Loucy (cell line): ENCODE results near the gene LRRTM4.

ENCODE experiments used
- H2AFZ ChIP-seq: fragments of 200-600 bp; sonication (generic); 2 replicates; pipeline ENCODE4 v1.6.0; 2016; ENCODE audit warnings: antibody characterized with exemption, mild to moderate bottlenecking, low read length, moderate library complexity
- H3F3A ChIP-seq: fragments of 200-600 bp; 2 replicates; pipeline ENCODE4 v1.6.0; 2016; ENCODE audit warnings: antibody characterized with exemption, low read depth, mild to moderate bottlenecking
- H3K27me3 ChIP-seq: fragments of 200-600 bp; sonication (generic); 2 replicates; pipeline ENCODE4 v1.6.1; 2014; ENCODE audit warnings: low read length, mild to moderate bottlenecking; ENCODE audit not compliant: insufficient read depth, poor library complexity, severe bottlenecking
- H3K36me3 ChIP-seq: fragments of 200-600 bp; sonication (generic); 2 replicates; pipeline ENCODE4 v1.6.1; 2016; ENCODE audit warnings: low read length; ENCODE audit not compliant: insufficient read depth
- H3K4me1 ChIP-seq: fragments of 200-600 bp; sonication (generic); 2 replicates; pipeline ENCODE4 v1.5.1; 2014; ENCODE audit warnings: low read length, mild to moderate bottlenecking; ENCODE audit not compliant: insufficient read depth, poor library complexity, severe bottlenecking
- H3K4me2 ChIP-seq: fragments of 200-600 bp; sonication (generic); 2 replicates; pipeline ENCODE4 v1.6.0; 2014; ENCODE audit warnings: antibody characterized with exemption, low read length, low read depth, mild to moderate bottlenecking; ENCODE audit not compliant: poor library complexity, severe bottlenecking
- H3K4me3 ChIP-seq: fragments of 200-600 bp; sonication (generic); 2 replicates; pipeline ENCODE4 v1.5.1; 2014; ENCODE audit warnings: low read length, mild to moderate bottlenecking, mixed read lengths; ENCODE audit not compliant: poor library complexity, severe bottlenecking
- H3K79me2 ChIP-seq: fragments of 200-600 bp; sonication (generic); 2 replicates; pipeline ENCODE4 v1.6.1; 2014; ENCODE audit warnings: low read length; ENCODE audit not compliant: insufficient read depth
- H3K9ac ChIP-seq: fragments of 200-600 bp; sonication (generic); 2 replicates; pipeline ENCODE4 v1.6.0; 2014; ENCODE audit warnings: mild to moderate bottlenecking, low read depth, low read length, moderate library complexity; ENCODE audit not compliant: poor library complexity, severe bottlenecking
- H3K9me2 ChIP-seq: fragments of 200-600 bp; sonication (generic); replicated peaks from 2 replicates; pipeline ENCODE4 v1.6.1; 2016; ENCODE audit warnings: low read depth, low read length, mixed read lengths
- H3K9me3 ChIP-seq: fragments of 200-600 bp; sonication (generic); 2 replicates; pipeline ENCODE4 v1.6.1; 2014; ENCODE audit warnings: mild to moderate bottlenecking, antibody characterized with exemption, low read length, low read depth; ENCODE audit not compliant: insufficient read depth
- H4K20me1 ChIP-seq: fragments of 200-600 bp; sonication (generic); 2 replicates; pipeline ENCODE4 v1.6.0; 2014; ENCODE audit warnings: antibody characterized with exemption, low read length, mild to moderate bottlenecking; ENCODE audit not compliant: insufficient read depth, poor library complexity, severe bottlenecking
- CTCF ChIP-seq: fragments of 200-600 bp; sonication (generic); conservative IDR thresholded peaks from 2 replicates; pipeline ENCODE4 v1.5.1; 2014; ENCODE audit warnings: mild to moderate bottlenecking, antibody characterized with exemption, low read length
- EZH2phosphoT487 ChIP-seq: fragments of 200-600 bp; IDR thresholded peaks from 2 replicates; pipeline ENCODE4 v1.6.1; 2018; ENCODE audit warnings: antibody characterized with exemption, mild to moderate bottlenecking, moderate library complexity, borderline replicate concordance

The LRRTM4 gene

GRCh38 chr2:77119333-77119732 is 402.8 kb downstream of the LRRTM4 start:
- no peaks in the 10 kb centered on the region for H3K4me1 ChIP-seq
- no peaks in the 10 kb centered on the region for H4K20me1 ChIP-seq
- no peaks in the 10 kb centered on the region for H3F3A ChIP-seq
- no peak overlapping the region for H3K4me2 ChIP-seq
- no peak overlapping the region for H3K4me3 ChIP-seq
- no peaks in the 10 kb centered on the region for H3K9me3 ChIP-seq
- no peaks in the 10 kb centered on the region for H3K9me2 ChIP-seq
- H3K79me2 ChIP-seq = no peaks in the 10 kb centered on the region
- H2AFZ ChIP-seq = no peak overlapping the region
- H3K36me3 ChIP-seq = no peaks in the 10 kb centered on the region
- H3K27me3 ChIP-seq = no peaks in the 10 kb centered on the region
- H3K9ac ChIP-seq = no peak overlapping the region
- no peak for TF ChIP-seq CTCF
- no peak for TF ChIP-seq EZH2phosphoT487

- no peaks in the 10 kb centered on the region for H4K20me1 ChIP-seq
- no peaks in the 10 kb centered on the region for H3K36me3 ChIP-seq
- H3K79me2 ChIP-seq = no peaks in the 10 kb centered on the region
- no peaks in the 10 kb centered on the region for H3K9me2 ChIP-seq
- no peaks in the 10 kb centered on the region for H3K9me3 ChIP-seq
- no peaks in the 10 kb centered on the region for H3K27me3 ChIP-seq
- TF ChIP-seq EZH2phosphoT487 (no peak), CTCF (no peak)
- no peaks in the 10 kb centered on the region for H3K4me1 ChIP-seq
- no peak overlapping the region for H3K9ac ChIP-seq
- no peak overlapping the region for H3K4me2 ChIP-seq
- H3F3A ChIP-seq = no peaks in the 10 kb centered on the region
- H2AFZ ChIP-seq = no peak overlapping the region
- H3K4me3 ChIP-seq = no peak overlapping the region
These were observed 413.3 kb downstream of the LRRTM4 start for GRCh38 chr2:77108915-77109314.

GRCh38 chr2:77105008-77105407 is 417.2 kb downstream of the LRRTM4 start:
- no peaks in the 10 kb centered on the region for H3K9me2 ChIP-seq
- H3K9ac ChIP-seq = no peak overlapping the region
- H3K4me3 ChIP-seq = no peak overlapping the region
- no peak overlapping the region for H2AFZ ChIP-seq
- TF ChIP-seq EZH2phosphoT487 (no peak), CTCF (no peak)
- H3K4me1 ChIP-seq = no peaks in the 10 kb centered on the region
- no peaks in the 10 kb centered on the region for H3F3A ChIP-seq
- H4K20me1 ChIP-seq = no peaks in the 10 kb centered on the region
- H3K27me3 ChIP-seq = no peaks in the 10 kb centered on the region
- no peaks in the 10 kb centered on the region for H3K36me3 ChIP-seq
- H3K79me2 ChIP-seq = no peaks in the 10 kb centered on the region
- H3K9me3 ChIP-seq = no peaks in the 10 kb centered on the region
- H3K4me2 ChIP-seq = no peak overlapping the region
